ENCODE results near the gene RANBP17.

Gene RANBP17

GRCh38 chr5:171246231-171246630 lies 384.4 kb downstream of the RANBP17 start:
- Histone ChIP-seq H2AFZ (ENCODE audit: low read depth, low read length) (no peak overlapping the region), H3K36me3 (replicated peaks; ENCODE audit: low read depth, low read length) (no peaks in the 10 kb centered on the region), H3K27ac (ENCODE audit: low read length) (no peak overlapping the region), H3K79me2 (ENCODE audit: low read length) (no peaks in the 10 kb centered on the region), H3K27me3 (ENCODE audit: low read depth, low read length) (peaks cover 7% of the 10 kb centered on the region; the same call in 1 of the 2 replicates), H3K4me3 (ENCODE audit: low read length) (no peak overlapping the region), H4K20me1 (ENCODE audit: insufficient read depth, low read length) (no peaks in the 10 kb centered on the region), H3K4me1 (ENCODE audit: low read length) (no peaks in the 10 kb centered on the region), H3K9me3 (ENCODE audit: insufficient read depth, low read length) (peaks cover 13% of the 10 kb centered on the region; the same call in 1 of the 2 replicates), H3K4me2 (ENCODE audit: low read length) (no peak overlapping the region), H3K9ac (ENCODE audit: low read length) (no peak overlapping the region)
- no peak for TF ChIP-seq EZH2phosphoT487 (IDR thresholded peaks at IDR 0.05; ENCODE audit: low read depth)
- no peak for TF ChIP-seq CTCF (IDR thresholded peaks at IDR 0.05; ENCODE audit: low read depth, low read length)

DNA sequence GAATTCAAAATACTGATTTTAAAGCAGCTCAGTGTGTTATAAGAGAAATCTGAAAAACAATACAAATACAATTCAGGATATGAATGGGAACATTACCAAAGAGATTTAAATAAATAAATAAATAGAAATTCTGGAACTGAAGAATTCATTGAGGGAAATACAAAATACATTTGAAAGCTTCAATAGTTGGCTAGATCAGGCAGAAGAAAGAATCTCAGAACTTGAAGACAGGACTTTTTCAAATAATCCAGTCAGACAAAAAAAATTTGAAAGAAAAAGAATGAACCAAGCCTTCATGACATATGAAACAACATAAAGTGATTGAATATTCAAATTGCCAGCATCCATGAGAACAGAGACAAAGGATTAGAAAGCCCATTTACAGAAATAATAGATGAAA lies 387.6 kb downstream of the RANBP17 start:
- Histone ChIP-seq H4K20me1 (ENCODE audit: insufficient read depth, low read length) (no peaks in the 10 kb centered on the region), H3K4me3 (ENCODE audit: low read length) (no peak overlapping the region), H3K4me1 (ENCODE audit: low read length) (no peaks in the 10 kb centered on the region), H3K27me3 (ENCODE audit: low read depth, low read length) (no peaks in the 10 kb centered on the region), H3K9ac (ENCODE audit: low read length) (no peak overlapping the region), H3K79me2 (ENCODE audit: low read length) (no peaks in the 10 kb centered on the region), H3K9me3 (ENCODE audit: insufficient read depth, low read length) (peaks cover 13% of the 10 kb centered on the region; the same call in 1 of the 2 replicates), H2AFZ (ENCODE audit: low read depth, low read length) (no peak overlapping the region), H3K27ac (ENCODE audit: low read length) (no peak overlapping the region), H3K36me3 (replicated peaks; ENCODE audit: low read depth, low read length) (no peaks in the 10 kb centered on the region), H3K4me2 (ENCODE audit: low read length) (no peak overlapping the region)
- no peak for TF ChIP-seq CTCF (IDR thresholded peaks at IDR 0.05; ENCODE audit: low read depth, low read length)
- TF ChIP-seq EZH2phosphoT487 (IDR thresholded peaks at IDR 0.05; ENCODE audit: low read depth) = no peak

DNA sequence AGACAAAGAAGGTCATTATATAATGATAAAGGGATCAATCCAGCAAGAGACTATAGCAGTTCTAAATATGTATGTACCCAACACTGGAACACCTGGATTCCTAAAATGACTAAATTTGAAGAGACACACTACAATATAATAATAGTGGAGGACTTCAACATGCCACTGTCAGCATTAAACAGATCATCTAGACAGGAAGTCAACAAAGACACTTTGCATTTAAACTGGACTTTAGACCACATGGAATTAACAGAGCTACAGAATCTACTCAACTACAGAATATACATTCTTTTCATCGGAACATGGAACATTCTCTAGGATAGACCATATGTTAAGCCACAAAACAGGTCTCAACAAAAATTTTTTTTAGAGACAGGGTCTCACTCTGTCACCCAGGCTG lies 388.9 kb downstream of the RANBP17 start:
- TF ChIP-seq EZH2phosphoT487 (IDR thresholded peaks at IDR 0.05; ENCODE audit: low read depth) = no peak
- no peak for TF ChIP-seq CTCF (IDR thresholded peaks at IDR 0.05; ENCODE audit: low read depth, low read length)
- no peak overlapping the region for H3K27ac ChIP-seq (ENCODE audit: low read length)

GRCh38 chr5:171251519-171251918 lies 389.7 kb downstream of the RANBP17 start:
- TF ChIP-seq CTCF (IDR thresholded peaks at IDR 0.05; ENCODE audit: low read depth, low read length) (no peak), EZH2phosphoT487 (IDR thresholded peaks at IDR 0.05; ENCODE audit: low read depth) (no peak)
- H3K9me3 ChIP-seq (ENCODE audit: insufficient read depth, low read length) = peaks cover 13% of the 10 kb centered on the region; the same call in 1 of the 2 replicates

More for the DNA sequence above, 388.9 kb downstream of the RANBP17 start:
- Histone ChIP-seq H2AFZ (ENCODE audit: low read depth, low read length) (no peak overlapping the region), H3K4me2 (ENCODE audit: low read length) (no peak overlapping the region), H3K79me2 (ENCODE audit: low read length) (no peaks in the 10 kb centered on the region), H3K4me1 (ENCODE audit: low read length) (no peaks in the 10 kb centered on the region), H3K36me3 (replicated peaks; ENCODE audit: low read depth, low read length) (no peaks in the 10 kb centered on the region), H3K9ac (ENCODE audit: low read length) (no peak overlapping the region), H3K9me3 (ENCODE audit: insufficient read depth, low read length) (peaks cover 13% of the 10 kb centered on the region; the same call in 1 of the 2 replicates), H3K27me3 (ENCODE audit: low read depth, low read length) (no peaks in the 10 kb centered on the region), H3K4me3 (ENCODE audit: low read length) (no peak overlapping the region), H4K20me1 (ENCODE audit: insufficient read depth, low read length) (no peaks in the 10 kb centered on the region)

More at GRCh38 chr5:171251519-171251918, 389.7 kb downstream of the RANBP17 start:
- H3K27me3 ChIP-seq (ENCODE audit: low read depth, low read length) = no peaks in the 10 kb centered on the region
- no peak overlapping the region for H3K4me3 ChIP-seq (ENCODE audit: low read length)
- no peaks in the 10 kb centered on the region for H4K20me1 ChIP-seq (ENCODE audit: insufficient read depth, low read length)
- H3K27ac ChIP-seq (ENCODE audit: low read length) = no peak overlapping the region
- no peaks in the 10 kb centered on the region for H3K36me3 ChIP-seq (replicated peaks; ENCODE audit: low read depth, low read length)
- no peak overlapping the region for H3K9ac ChIP-seq (ENCODE audit: low read length)
- no peak overlapping the region for H3K4me2 ChIP-seq (ENCODE audit: low read length)
- no peak overlapping the region for H2AFZ ChIP-seq (ENCODE audit: low read depth, low read length)
- H3K4me1 ChIP-seq (ENCODE audit: low read length) = no peaks in the 10 kb centered on the region
- no peaks in the 10 kb centered on the region for H3K79me2 ChIP-seq (ENCODE audit: low read length)

All from OCI-LY3 (cell line).